ENCODE data around the gene PCBD1. TPM values are rescaled to one million over a fixed set of nuclear protein-coding genes. Genes with fewer than 3 reads are reported as not detected.

Gene PCBD1
- total RNA-seq, 1 donor from 2014 or later, result 34.4 TPM

- no peaks in the 10 kb centered on the region for H3K27me3 ChIP-seq (ENCODE audit: control insufficient read depth in 3 of 3, insufficient read depth in 3 of 3, low read length in 3 of 3)
- H3K4me1 ChIP-seq (ENCODE audit: control insufficient read depth in 3 of 3, insufficient read depth in 3 of 3, low read length in 3 of 3), result peaks cover 23 to 31% (median 24%) of the 10 kb centered on the region in 3 donors
- H3K9ac ChIP-seq (ENCODE audit: low read depth in 1 of 3, low read length in 3 of 3), result no peak overlapping the region
- no peaks in the 10 kb centered on the region for H3K9me3 ChIP-seq (ENCODE audit: control insufficient read depth in 3 of 3, low read length in 3 of 3)
- no peaks in the 10 kb centered on the region for H3K36me3 ChIP-seq (ENCODE audit: control insufficient read depth in 3 of 3, insufficient read depth in 3 of 3, low read length in 3 of 3)
- peak overlapping the region; percentile 66 for H3K27ac ChIP-seq (ENCODE audit: low read depth, low read length)
- H3K4me3 ChIP-seq (ENCODE audit: low read length in 3 of 3), result no peak overlapping the region
Observed at GRCh38 chr10:70891627-70892026, 3.3 kb upstream of the PCBD1 start.

GRCh38 chr10:70890917-70891431 lies 2.6 kb upstream of the PCBD1 start:
- peak overlapping the region; percentile 66 for H3K27ac ChIP-seq (ENCODE audit: low read depth, low read length)

GRCh38 chr10:70889291-70889690 lies 926 bp upstream of the PCBD1 start:
- Histone ChIP-seq H3K9ac (ENCODE audit: low read depth in 1 of 3, low read length in 3 of 3) (no peak overlapping the region), H3K27ac (ENCODE audit: low read depth, low read length) (no peak overlapping the region), H3K9me3 (ENCODE audit: control insufficient read depth in 3 of 3, low read length in 3 of 3) (no peaks in the 10 kb centered on the region), H3K4me3 (ENCODE audit: low read length in 3 of 3) (no peak overlapping the region), H3K36me3 (ENCODE audit: control insufficient read depth in 3 of 3, insufficient read depth in 3 of 3, low read length in 3 of 3) (peaks cover 6 to 13% (median 11%) of the 10 kb centered on the region in 3 donors), H3K4me1 (ENCODE audit: control insufficient read depth in 3 of 3, insufficient read depth in 3 of 3, low read length in 3 of 3) (peaks cover 24 to 31% (median 27%) of the 10 kb centered on the region in 3 donors), H3K27me3 (ENCODE audit: control insufficient read depth in 3 of 3, insufficient read depth in 3 of 3, low read length in 3 of 3) (no peaks in the 10 kb centered on the region)

More at GRCh38 chr10:70890917-70891431, 2.6 kb upstream of the PCBD1 start:
- Histone ChIP-seq H3K4me3 (ENCODE audit: low read length in 3 of 3) (peak overlapping the region in 2 of 3 donors; percentile 15 to 41), H3K27me3 (ENCODE audit: control insufficient read depth in 3 of 3, insufficient read depth in 3 of 3, low read length in 3 of 3) (no peaks in the 10 kb centered on the region), H3K36me3 (ENCODE audit: control insufficient read depth in 3 of 3, insufficient read depth in 3 of 3, low read length in 3 of 3) (no peaks in the 10 kb centered on the region), H3K4me1 (ENCODE audit: control insufficient read depth in 3 of 3, insufficient read depth in 3 of 3, low read length in 3 of 3) (peaks cover 24 to 31% (median 27%) of the 10 kb centered on the region in 3 donors), H3K9me3 (ENCODE audit: control insufficient read depth in 3 of 3, low read length in 3 of 3) (no peaks in the 10 kb centered on the region), H3K9ac (ENCODE audit: low read depth in 1 of 3, low read length in 3 of 3) (peak overlapping the region in 2 of 3 donors; percentile 36 to 40)

GRCh38 chr10:70886921-70887665 lies 1.3 kb downstream of the PCBD1 start:
- Histone ChIP-seq H3K9me3 (ENCODE audit: control insufficient read depth in 3 of 3, low read length in 3 of 3) (no peaks in the 10 kb centered on the region), H3K4me1 (ENCODE audit: control insufficient read depth in 3 of 3, insufficient read depth in 3 of 3, low read length in 3 of 3) (peaks cover 24 to 31% (median 27%) of the 10 kb centered on the region in 3 donors), H3K4me3 (ENCODE audit: low read length in 3 of 3) (peak overlapping the region; percentile 73 to 95 (median 86)), H3K36me3 (ENCODE audit: control insufficient read depth in 3 of 3, insufficient read depth in 3 of 3, low read length in 3 of 3) (peaks cover 18 to 31% (median 28%) of the 10 kb centered on the region in 3 donors), H3K27me3 (ENCODE audit: control insufficient read depth in 3 of 3, insufficient read depth in 3 of 3, low read length in 3 of 3) (no peaks in the 10 kb centered on the region), H3K9ac (ENCODE audit: low read depth in 1 of 3, low read length in 3 of 3) (peak overlapping the region; percentile 40 to 91 (median 89)), H3K27ac (ENCODE audit: low read depth, low read length) (peak overlapping the region; percentile 95)

GRCh38 chr10:70885931-70886903 lies 2.1 kb downstream of the PCBD1 start:
- Histone ChIP-seq H3K9ac (ENCODE audit: low read depth in 1 of 3, low read length in 3 of 3) (no peak overlapping the region), H3K36me3 (ENCODE audit: control insufficient read depth in 3 of 3, insufficient read depth in 3 of 3, low read length in 3 of 3) (peaks cover 18 to 35% (median 31%) of the 10 kb centered on the region in 3 donors), H3K4me1 (ENCODE audit: control insufficient read depth in 3 of 3, insufficient read depth in 3 of 3, low read length in 3 of 3) (peaks cover 21 to 29% (median 26%) of the 10 kb centered on the region in 3 donors), H3K27me3 (ENCODE audit: control insufficient read depth in 3 of 3, insufficient read depth in 3 of 3, low read length in 3 of 3) (no peaks in the 10 kb centered on the region), H3K4me3 (ENCODE audit: low read length in 3 of 3) (no peak overlapping the region), H3K27ac (ENCODE audit: low read depth, low read length) (no peak overlapping the region), H3K9me3 (ENCODE audit: control insufficient read depth in 3 of 3, low read length in 3 of 3) (no peaks in the 10 kb centered on the region)

- no peak overlapping the region for H3K9ac ChIP-seq (ENCODE audit: low read depth in 1 of 3, low read length in 3 of 3)
- H3K4me3 ChIP-seq (ENCODE audit: low read length in 3 of 3), result no peak overlapping the region
- no peaks in the 10 kb centered on the region for H3K9me3 ChIP-seq (ENCODE audit: control insufficient read depth in 3 of 3, low read length in 3 of 3)
- peaks cover 21 to 35% (median 31%) of the 10 kb centered on the region in 3 donors for H3K36me3 ChIP-seq (ENCODE audit: control insufficient read depth in 3 of 3, insufficient read depth in 3 of 3, low read length in 3 of 3)
- no peaks in the 10 kb centered on the region for H3K27me3 ChIP-seq (ENCODE audit: control insufficient read depth in 3 of 3, insufficient read depth in 3 of 3, low read length in 3 of 3)
- H3K4me1 ChIP-seq (ENCODE audit: control insufficient read depth in 3 of 3, insufficient read depth in 3 of 3, low read length in 3 of 3), result peaks cover 13 to 22% (median 18%) of the 10 kb centered on the region in 3 donors
- no peak overlapping the region for H3K27ac ChIP-seq (ENCODE audit: low read depth, low read length)
Observed at GRCh38 chr10:70885481-70885880, 2.9 kb downstream of the PCBD1 start.

- Histone ChIP-seq H3K27ac (ENCODE audit: low read depth, low read length) (no peak overlapping the region), H3K36me3 (ENCODE audit: control insufficient read depth in 3 of 3, insufficient read depth in 3 of 3, low read length in 3 of 3) (peaks cover 21 to 35% (median 31%) of the 10 kb centered on the region in 3 donors), H3K4me3 (ENCODE audit: low read length in 3 of 3) (no peak overlapping the region), H3K27me3 (ENCODE audit: control insufficient read depth in 3 of 3, insufficient read depth in 3 of 3, low read length in 3 of 3) (no peaks in the 10 kb centered on the region), H3K9me3 (ENCODE audit: control insufficient read depth in 3 of 3, low read length in 3 of 3) (no peaks in the 10 kb centered on the region), H3K9ac (ENCODE audit: low read depth in 1 of 3, low read length in 3 of 3) (no peak overlapping the region), H3K4me1 (ENCODE audit: control insufficient read depth in 3 of 3, insufficient read depth in 3 of 3, low read length in 3 of 3) (peaks cover 10 to 18% (median 17%) of the 10 kb centered on the region in 3 donors)
Observed at GRCh38 chr10:70884741-70885140, 3.6 kb downstream of the PCBD1 start.

GRCh38 chr10:70880077-70880534 lies 8.3 kb downstream of the PCBD1 start:
- no peak overlapping the region for H3K27ac ChIP-seq (ENCODE audit: low read depth, low read length)
- peaks cover 35 to 49% (median 44%) of the 10 kb centered on the region in 3 donors for H3K36me3 ChIP-seq (ENCODE audit: control insufficient read depth in 3 of 3, insufficient read depth in 3 of 3, low read length in 3 of 3)
- H3K9ac ChIP-seq (ENCODE audit: low read depth in 1 of 3, low read length in 3 of 3), result no peak overlapping the region
- H3K4me1 ChIP-seq (ENCODE audit: control insufficient read depth in 3 of 3, insufficient read depth in 3 of 3, low read length in 3 of 3), result no peaks in the 10 kb centered on the region
- no peaks in the 10 kb centered on the region for H3K27me3 ChIP-seq (ENCODE audit: control insufficient read depth in 3 of 3, insufficient read depth in 3 of 3, low read length in 3 of 3)
- no peak overlapping the region for H3K4me3 ChIP-seq (ENCODE audit: low read length in 3 of 3)
- H3K9me3 ChIP-seq (ENCODE audit: control insufficient read depth in 3 of 3, low read length in 3 of 3), result no peaks in the 10 kb centered on the region

- Histone ChIP-seq H3K4me3 (ENCODE audit: low read length in 3 of 3) (no peak overlapping the region), H3K9ac (ENCODE audit: low read depth in 1 of 3, low read length in 3 of 3) (no peak overlapping the region), H3K27me3 (ENCODE audit: control insufficient read depth in 3 of 3, insufficient read depth in 3 of 3, low read length in 3 of 3) (no peaks in the 10 kb centered on the region), H3K9me3 (ENCODE audit: control insufficient read depth in 3 of 3, low read length in 3 of 3) (no peaks in the 10 kb centered on the region), H3K4me1 (ENCODE audit: control insufficient read depth in 3 of 3, insufficient read depth in 3 of 3, low read length in 3 of 3) (no peaks in the 10 kb centered on the region), H3K27ac (ENCODE audit: low read depth, low read length) (no peak overlapping the region), H3K36me3 (ENCODE audit: control insufficient read depth in 3 of 3, insufficient read depth in 3 of 3, low read length in 3 of 3) (peaks cover 32 to 43% (median 39%) of the 10 kb centered on the region in 3 donors)
Observed at GRCh38 chr10:70879207-70879606, 9.2 kb downstream of the PCBD1 start.

Measured in skeletal muscle tissue (tissue), 4 donors.